HCT116 (cell line): ENCODE data around the gene UGT1A3.

Source experiments
- EGR1 ChIP-seq: IDR thresholded peaks from 2 replicates; pipeline ENCODE4 v1.6.1; 2012; ENCODE audit warnings: low read depth
- EZH2 ChIP-seq: fragments of 200-600 bp; sonication (generic); IDR thresholded peaks from 2 replicates; pipeline ENCODE4 v1.6.1; 2017; ENCODE audit warnings: antibody characterized with exemption, mixed run types
- POLR2A ChIP-seq: IDR thresholded peaks from 2 replicates; pipeline ENCODE4 v1.7.0; 2011; ENCODE audit warnings: borderline replicate concordance; ENCODE audit not compliant: insufficient read depth, insufficient read length; ENCODE audit errors: extremely low read depth
- POLR2AphosphoS5 ChIP-seq: IDR thresholded peaks from 2 replicates; pipeline ENCODE4 v1.6.1; 2011; ENCODE audit warnings: mild to moderate bottlenecking, low read depth, low read length, moderate library complexity
- RAD21 ChIP-seq: IDR thresholded peaks from 2 replicates; pipeline ENCODE4 v1.6.1; 2012; ENCODE audit warnings: low read depth, mild to moderate bottlenecking
- ZFX ChIP-seq: fragments of 450-650 bp; IDR thresholded peaks from 2 replicates; pipeline ENCODE4 v1.6.1; 2017
- TF ChIP-seq, protein P1 (sequence below), 3 experiments: fragments of 200-600 bp in 1 of 3; sonication (generic) in 1 of 3; IDR thresholded peaks in 2 of 3; conservative IDR thresholded peaks in 1 of 3; 2 replicates each; pipeline ENCODE4 v1.5.1; 2012 to 2017; ENCODE audit warnings: low read depth in 2 of 3, low read length in 2 of 3, antibody characterized with exemption in 1 of 3, borderline replicate concordance in 1 of 3, control low read depth in 1 of 3, mild to moderate bottlenecking in 1 of 3, mixed read lengths in 1 of 3, mixed run types in 1 of 3, moderate library complexity in 1 of 3; ENCODE audit not compliant: insufficient read depth in 1 of 3
- TF ChIP-seq, protein P2 (sequence below): IDR thresholded peaks from 2 replicates; pipeline ENCODE4 v1.6.1; 2012

DNA sequence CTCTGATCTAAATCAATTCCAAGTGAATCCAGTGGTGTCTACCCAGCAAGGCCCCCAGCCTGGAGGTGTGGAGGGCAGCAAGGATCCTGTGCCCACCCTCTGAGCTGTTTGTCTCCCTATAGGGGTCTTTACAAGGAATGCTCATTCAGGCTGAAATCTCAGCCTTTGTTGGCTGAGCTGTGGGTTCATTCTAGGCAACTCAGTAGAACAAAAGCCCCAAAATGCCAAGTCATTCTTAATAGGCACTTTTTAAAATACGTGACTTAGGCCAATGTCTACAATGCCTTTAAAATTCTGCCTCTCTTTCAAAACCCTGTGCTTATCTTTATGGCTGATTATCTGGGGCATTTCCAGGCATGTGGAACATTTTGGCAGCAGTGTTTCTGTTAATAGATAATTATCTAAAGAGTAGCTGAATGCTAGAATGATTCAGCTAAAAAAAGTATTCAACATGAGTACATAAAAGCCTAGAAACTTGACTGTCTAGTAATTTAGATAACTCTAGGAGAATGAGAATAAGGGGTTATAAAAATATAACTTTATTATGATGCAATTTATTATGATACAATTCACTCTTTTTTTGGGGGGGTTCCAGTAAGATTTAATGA is 28.7 kb upstream of the UGT1A3 start:
- TF ChIP-seq POLR2A (no peak), EZH2 (no peak), POLR2AphosphoS5 (no peak), RAD21 (no peak), ZFX (no peak), EGR1 (no peak)
- TF ChIP-seq, protein P1, sequence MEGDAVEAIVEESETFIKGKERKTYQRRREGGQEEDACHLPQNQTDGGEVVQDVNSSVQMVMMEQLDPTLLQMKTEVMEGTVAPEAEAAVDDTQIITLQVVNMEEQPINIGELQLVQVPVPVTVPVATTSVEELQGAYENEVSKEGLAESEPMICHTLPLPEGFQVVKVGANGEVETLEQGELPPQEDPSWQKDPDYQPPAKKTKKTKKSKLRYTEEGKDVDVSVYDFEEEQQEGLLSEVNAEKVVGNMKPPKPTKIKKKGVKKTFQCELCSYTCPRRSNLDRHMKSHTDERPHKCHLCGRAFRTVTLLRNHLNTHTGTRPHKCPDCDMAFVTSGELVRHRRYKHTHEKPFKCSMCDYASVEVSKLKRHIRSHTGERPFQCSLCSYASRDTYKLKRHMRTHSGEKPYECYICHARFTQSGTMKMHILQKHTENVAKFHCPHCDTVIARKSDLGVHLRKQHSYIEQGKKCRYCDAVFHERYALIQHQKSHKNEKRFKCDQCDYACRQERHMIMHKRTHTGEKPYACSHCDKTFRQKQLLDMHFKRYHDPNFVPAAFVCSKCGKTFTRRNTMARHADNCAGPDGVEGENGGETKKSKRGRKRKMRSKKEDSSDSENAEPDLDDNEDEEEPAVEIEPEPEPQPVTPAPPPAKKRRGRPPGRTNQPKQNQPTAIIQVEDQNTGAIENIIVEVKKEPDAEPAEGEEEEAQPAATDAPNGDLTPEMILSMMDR (IDR thresholded peaks at IDR 0.05 in 2 of 3, conservative IDR thresholded peaks at IDR 0.05 in 1 of 3; ENCODE audit: borderline replicate concordance in 1 of 3, insufficient read depth in 1 of 3, low read depth in 2 of 3, low read length in 2 of 3) = no peak
- TF ChIP-seq, protein P2, sequence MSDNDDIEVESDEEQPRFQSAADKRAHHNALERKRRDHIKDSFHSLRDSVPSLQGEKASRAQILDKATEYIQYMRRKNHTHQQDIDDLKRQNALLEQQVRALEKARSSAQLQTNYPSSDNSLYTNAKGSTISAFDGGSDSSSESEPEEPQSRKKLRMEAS = no peak
